OCI-LY3 (cell line): ENCODE results near the gene RPS19.

Source experiments
- H2AFZ ChIP-seq: fragments of 200-600, 300-600 bp; shearing (Covaris generic); 2 replicates; pipeline ENCODE4 v1.6.0; 2014; ENCODE audit warnings: antibody characterized with exemption, low read depth, low read length
- H3K27ac ChIP-seq: fragments of 200-600, 300-600 bp; sonication (generic); 2 replicates; pipeline ENCODE4 v1.5.1; 2014; ENCODE audit warnings: mild to moderate bottlenecking, low read length, moderate library complexity, mixed read lengths
- H3K27me3 ChIP-seq: fragments of 200-600, 300-600 bp; sonication (generic); 2 replicates; pipeline ENCODE4 v1.6.1; 2014; ENCODE audit warnings: low read depth, low read length, mixed read lengths
- H3K36me3 ChIP-seq: fragments of 200-600, 300-600 bp; sonication (generic); replicated peaks from 2 replicates; pipeline ENCODE3; 2014; ENCODE audit warnings: low read depth, low read length, mixed read lengths
- H3K4me1 ChIP-seq: fragments of 300-600, 200-600 bp; sonication (generic); 2 replicates; pipeline ENCODE4 v1.6.1; 2014; ENCODE audit warnings: low read length, mixed read lengths
- H3K4me2 ChIP-seq: fragments of 200-600, 300-600 bp; sonication (generic); 2 replicates; pipeline ENCODE4 v1.6.1; 2014; ENCODE audit warnings: low read length, mixed read lengths
- H3K4me3 ChIP-seq: fragments of 300-600, 200-600 bp; sonication (generic); 2 replicates; pipeline ENCODE4 v1.5.1; 2014; ENCODE audit warnings: antibody characterized with exemption, mild to moderate bottlenecking, low read length, moderate library complexity
- H3K79me2 ChIP-seq: fragments of 300-600, 200-600 bp; shearing (Covaris generic); 2 replicates; pipeline ENCODE4 v1.6.1; 2014; ENCODE audit warnings: mild to moderate bottlenecking, low read length, mixed read lengths
- H3K9ac ChIP-seq: fragments of 300-600, 200-600 bp; shearing (Covaris generic); 2 replicates; pipeline ENCODE4 v1.6.0; 2014; ENCODE audit warnings: mild to moderate bottlenecking, low read length, moderate library complexity
- H3K9me3 ChIP-seq: fragments of 200-600, 300-600 bp; shearing (Covaris generic); 2 replicates; pipeline ENCODE4 v1.6.1; 2014; ENCODE audit warnings: low read length, mixed read lengths; ENCODE audit not compliant: insufficient read depth
- H4K20me1 ChIP-seq: fragments of 200-600, 300-600 bp; sonication (generic); 2 replicates; pipeline ENCODE4 v1.6.1; 2016; ENCODE audit warnings: low read length, mixed read lengths; ENCODE audit not compliant: insufficient read depth
- EZH2phosphoT487 ChIP-seq: fragments of 200-600 bp; shearing (Covaris generic); IDR thresholded peaks from 2 replicates; pipeline ENCODE4 v1.6.1; 2018; ENCODE audit warnings: antibody characterized with exemption, mixed run types, low read depth
- TF ChIP-seq, protein P1 (sequence below): fragments of 200-600, 300-600 bp; sonication (generic); IDR thresholded peaks from 2 replicates; pipeline ENCODE4 v1.5.1; 2014; ENCODE audit warnings: antibody characterized with exemption, low read length, low read depth

Gene RPS19

DNA sequence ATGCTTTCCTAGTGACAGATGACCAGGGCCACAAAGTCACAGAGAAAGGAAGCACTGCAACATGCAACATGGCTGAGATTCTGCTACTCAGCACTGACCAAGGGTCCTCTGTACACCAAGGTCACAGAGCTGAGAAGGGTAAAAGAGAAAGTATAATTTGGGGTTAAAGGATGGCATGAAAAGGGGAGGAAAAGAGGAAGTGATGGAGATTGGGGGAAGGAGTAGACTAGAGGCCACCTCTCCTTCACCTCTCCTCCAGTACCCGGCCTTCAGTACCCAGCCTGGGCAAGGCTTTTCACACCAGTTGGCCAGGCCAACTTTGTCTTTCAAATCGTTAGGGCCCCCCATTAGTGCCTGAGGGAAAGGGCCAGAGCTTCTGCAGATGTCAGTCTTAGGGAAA lies 6.3 kb upstream of the RPS19 start:
- Histone ChIP-seq H3K9me3 (no peaks in the 10 kb centered on the region), H3K36me3 (no peaks in the 10 kb centered on the region)

DNA sequence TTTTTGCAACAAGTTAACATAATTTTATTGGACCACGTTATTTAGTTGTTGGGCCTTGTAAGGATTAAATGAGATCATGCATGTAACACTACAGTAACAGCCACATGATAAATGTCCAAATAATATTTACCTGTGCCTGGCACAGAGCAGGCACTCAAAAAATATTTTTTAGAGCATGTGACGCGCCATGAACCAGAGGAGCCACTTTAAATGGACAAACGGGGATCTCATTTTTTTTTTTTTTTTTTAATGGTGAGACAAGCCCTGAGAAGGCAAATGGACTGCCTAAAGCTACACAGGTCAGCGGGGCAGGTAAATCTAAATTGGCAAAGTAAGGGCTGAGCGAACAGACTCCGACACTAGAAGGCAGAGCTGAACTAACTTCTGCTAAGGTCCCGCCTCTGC lies 840 bp upstream of the RPS19 start:
- Histone ChIP-seq H3K9ac (peak overlapping the region; percentile 61), H3K4me3 (peak overlapping the region; percentile 82), H3K4me1 (peaks cover 36% of the 10 kb centered on the region), H3K36me3 (peaks cover 37% of the 10 kb centered on the region), H3K79me2 (peaks cover 44% of the 10 kb centered on the region), H3K27ac (no peak overlapping the region), H4K20me1 (peaks cover 27% of the 10 kb centered on the region), H3K4me2 (peak overlapping the region; percentile 59), H3K9me3 (no peaks in the 10 kb centered on the region), H2AFZ (peak overlapping the region; percentile 49; the same call in 1 of the 2 replicates), H3K27me3 (peaks cover 10% of the 10 kb centered on the region)
- TF ChIP-seq, protein P1, sequence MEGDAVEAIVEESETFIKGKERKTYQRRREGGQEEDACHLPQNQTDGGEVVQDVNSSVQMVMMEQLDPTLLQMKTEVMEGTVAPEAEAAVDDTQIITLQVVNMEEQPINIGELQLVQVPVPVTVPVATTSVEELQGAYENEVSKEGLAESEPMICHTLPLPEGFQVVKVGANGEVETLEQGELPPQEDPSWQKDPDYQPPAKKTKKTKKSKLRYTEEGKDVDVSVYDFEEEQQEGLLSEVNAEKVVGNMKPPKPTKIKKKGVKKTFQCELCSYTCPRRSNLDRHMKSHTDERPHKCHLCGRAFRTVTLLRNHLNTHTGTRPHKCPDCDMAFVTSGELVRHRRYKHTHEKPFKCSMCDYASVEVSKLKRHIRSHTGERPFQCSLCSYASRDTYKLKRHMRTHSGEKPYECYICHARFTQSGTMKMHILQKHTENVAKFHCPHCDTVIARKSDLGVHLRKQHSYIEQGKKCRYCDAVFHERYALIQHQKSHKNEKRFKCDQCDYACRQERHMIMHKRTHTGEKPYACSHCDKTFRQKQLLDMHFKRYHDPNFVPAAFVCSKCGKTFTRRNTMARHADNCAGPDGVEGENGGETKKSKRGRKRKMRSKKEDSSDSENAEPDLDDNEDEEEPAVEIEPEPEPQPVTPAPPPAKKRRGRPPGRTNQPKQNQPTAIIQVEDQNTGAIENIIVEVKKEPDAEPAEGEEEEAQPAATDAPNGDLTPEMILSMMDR: peak; percentile 61
- no peak for TF ChIP-seq EZH2phosphoT487

More for the DNA sequence above, 6.3 kb upstream of the RPS19 start:
- Histone ChIP-seq H3K9ac (no peak overlapping the region), H2AFZ (no peak overlapping the region), H3K79me2 (no peaks in the 10 kb centered on the region), H4K20me1 (no peaks in the 10 kb centered on the region), H3K27me3 (peaks cover 54% of the 10 kb centered on the region), H3K4me3 (no peak overlapping the region), H3K4me1 (peaks cover under 1% of the 10 kb centered on the region; the same call in 1 of the 2 replicates), H3K27ac (no peak overlapping the region), H3K4me2 (no peak overlapping the region)
- TF ChIP-seq, protein P1: no peak
- TF ChIP-seq EZH2phosphoT487: no peak

DNA sequence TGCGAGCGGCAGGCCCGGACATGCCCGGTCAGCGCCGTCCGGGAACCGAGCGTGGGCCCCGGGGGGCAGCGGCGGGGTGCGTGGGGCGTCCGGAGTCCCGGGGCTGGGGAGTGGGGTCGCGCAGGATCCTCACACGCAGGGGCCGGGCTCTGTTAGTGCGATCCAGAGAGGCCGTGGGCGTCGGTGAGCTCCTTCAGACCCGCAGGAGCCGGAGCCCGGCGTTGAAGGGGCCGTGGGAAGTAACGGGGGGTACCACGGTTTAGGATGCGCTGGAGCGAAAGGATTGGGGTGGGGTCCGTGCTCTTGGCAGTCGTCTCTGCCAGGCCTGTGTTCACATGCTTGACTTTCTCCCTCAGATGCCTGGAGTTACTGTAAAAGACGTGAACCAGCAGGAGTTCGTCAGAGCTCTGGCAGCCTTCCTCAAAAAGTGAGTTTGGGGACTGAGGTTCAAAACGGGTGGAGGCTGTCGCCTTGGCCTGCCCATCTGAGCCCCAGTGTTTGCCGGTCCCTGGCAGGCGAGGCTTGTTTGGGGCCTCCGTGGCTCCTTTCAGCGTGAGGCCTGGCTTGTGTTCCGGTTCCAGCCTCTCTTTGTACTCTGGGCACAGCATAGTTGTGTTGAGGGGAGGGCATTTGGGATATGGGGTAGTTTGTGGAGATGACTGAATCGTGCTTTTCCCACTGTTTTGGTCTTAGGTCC lies 512 bp downstream of the RPS19 start:
- Histone ChIP-seq H2AFZ (no peak overlapping the region), H3K9me3 (no peaks in the 10 kb centered on the region), H3K79me2 (peaks cover 58% of the 10 kb centered on the region), H3K9ac (peak overlapping the region; percentile 97), H3K4me3 (peak overlapping the region; percentile 82), H3K4me1 (peaks cover 49% of the 10 kb centered on the region), H3K4me2 (peak overlapping the region; percentile 92), H4K20me1 (peaks cover 40% of the 10 kb centered on the region), H3K36me3 (peaks cover 49% of the 10 kb centered on the region), H3K27me3 (no peaks in the 10 kb centered on the region), H3K27ac (peak overlapping the region; percentile 88)
- no peak for TF ChIP-seq EZH2phosphoT487
- TF ChIP-seq, protein P1: no peak

DNA sequence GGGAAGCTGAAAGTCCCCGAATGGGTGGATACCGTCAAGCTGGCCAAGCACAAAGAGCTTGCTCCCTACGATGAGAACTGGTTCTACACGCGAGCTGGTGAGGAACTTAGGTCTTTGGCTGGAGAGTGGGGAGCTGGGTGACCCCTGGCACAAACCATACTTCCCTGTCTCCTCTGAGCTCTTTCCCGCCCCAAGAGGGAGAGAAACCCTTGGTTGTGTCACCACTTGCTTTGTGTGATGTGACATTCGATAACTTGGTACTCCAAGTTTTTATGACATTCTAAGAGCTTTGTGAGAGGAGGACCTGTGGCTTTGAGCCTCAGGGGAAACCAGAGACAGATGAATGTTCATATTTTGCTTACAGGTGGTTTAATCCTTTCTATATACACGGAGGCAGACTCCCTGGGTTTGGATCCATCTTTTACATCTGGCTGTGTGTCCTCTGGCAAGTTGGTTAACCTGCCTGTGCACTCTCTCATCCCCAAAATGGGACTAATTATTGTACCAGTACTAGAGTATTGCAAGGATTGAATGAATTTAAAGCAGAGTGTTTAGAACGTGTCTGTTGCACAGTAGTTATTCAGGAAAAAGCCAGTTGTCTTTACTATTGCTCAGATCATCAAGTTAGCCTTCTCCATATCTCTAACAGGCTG lies 1.2 kb downstream of the RPS19 start:
- peaks cover 62% of the 10 kb centered on the region for H3K79me2 ChIP-seq
- H3K4me1 ChIP-seq: peaks cover 53% of the 10 kb centered on the region
- peak overlapping the region; percentile 92 for H3K4me2 ChIP-seq
- H3K27ac ChIP-seq: peak overlapping the region; percentile 88
- H3K9ac ChIP-seq: peak overlapping the region; percentile 97
- peaks cover 44% of the 10 kb centered on the region for H4K20me1 ChIP-seq
- peak overlapping the region; percentile 82 for H3K4me3 ChIP-seq
- H3K9me3 ChIP-seq: no peaks in the 10 kb centered on the region
- H3K27me3 ChIP-seq: no peaks in the 10 kb centered on the region
- no peak overlapping the region for H2AFZ ChIP-seq
- H3K36me3 ChIP-seq: peaks cover 51% of the 10 kb centered on the region
- no peak for TF ChIP-seq EZH2phosphoT487
- TF ChIP-seq, protein P1: no peak
